Fibroblast of skin of left biceps (primary cell): ENCODE measurements around the gene ELP2.

Experiments used
- DNase-seq, 2 experiments: peaks; one replicate each; pipeline ENCODE4 v3.0.0-alpha.2; 2013; ENCODE audit warnings: low read depth in 2 of 2

The ELP2 gene

DNA sequence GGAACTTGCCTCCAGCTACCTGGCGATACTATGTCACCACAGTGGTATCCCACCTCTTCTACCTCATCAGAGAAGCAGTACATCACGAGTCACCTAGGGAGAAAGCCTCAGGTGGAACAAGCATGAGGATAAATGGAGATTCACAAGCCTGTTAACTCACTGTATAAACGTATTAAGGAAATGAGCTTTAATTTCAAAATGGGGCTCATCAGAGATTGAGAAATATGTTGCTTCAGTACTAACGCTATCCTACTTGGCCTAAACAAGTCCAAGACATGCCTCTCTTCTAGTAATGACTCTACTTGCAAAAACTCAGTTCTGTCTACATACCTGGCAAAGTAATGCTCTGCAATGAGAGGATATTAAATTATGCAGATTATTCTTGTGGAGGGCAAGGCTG is 4.9 kb upstream of the ELP2 start:
- no peak for DNase-seq

DNA sequence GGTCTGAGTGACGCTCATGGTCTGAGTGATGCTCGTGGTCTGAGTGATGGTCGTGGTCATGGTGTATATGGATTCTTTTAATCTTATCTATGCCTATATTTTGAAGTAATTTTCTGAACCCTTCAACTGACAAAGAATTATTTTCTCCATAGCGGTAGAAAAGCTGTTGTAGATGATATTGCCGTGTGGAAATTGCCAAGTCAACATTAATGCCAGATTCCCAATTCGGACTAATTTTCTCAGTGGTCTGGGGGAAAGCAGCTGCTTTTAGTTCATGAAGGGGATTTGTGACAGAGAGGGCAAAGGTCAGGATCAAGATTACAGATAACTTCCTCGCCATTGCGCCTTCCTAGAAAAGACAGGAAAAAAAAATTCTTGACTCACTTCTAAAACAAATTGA is 3.0 kb upstream of the ELP2 start:
- DNase-seq: no peak

DNA sequence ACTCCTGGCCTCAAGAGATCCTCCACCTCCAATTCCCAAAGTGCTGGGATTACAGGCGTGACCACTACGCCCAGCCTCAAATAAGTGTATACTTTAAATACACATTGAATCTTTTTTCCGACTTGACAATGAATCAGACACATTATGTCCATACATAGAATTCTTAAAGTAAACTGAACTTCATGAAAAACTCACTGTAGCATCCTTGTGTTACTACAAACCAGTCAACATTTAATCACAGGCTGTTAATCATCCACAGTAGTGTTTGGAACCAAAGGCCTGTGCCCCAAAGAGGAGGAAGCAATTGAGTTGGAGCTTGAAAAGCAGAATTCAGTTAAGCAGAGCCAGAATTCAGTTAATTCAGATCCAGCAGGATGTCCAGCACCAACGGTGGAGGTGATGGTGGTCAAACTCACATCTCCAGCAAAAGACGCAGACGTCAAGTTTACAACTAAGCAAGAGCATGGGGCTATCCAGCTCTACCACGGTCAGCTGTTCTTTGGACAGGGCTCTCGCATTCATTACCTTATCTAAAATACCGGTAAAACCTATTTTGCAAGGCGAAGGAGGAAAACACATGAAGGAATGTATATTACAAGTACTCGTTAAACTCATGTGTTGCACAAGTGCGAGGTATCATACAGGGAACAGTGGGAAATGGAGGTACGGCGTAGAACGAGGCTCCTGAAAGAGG is 1.7 kb upstream of the ELP2 start:
- no peak for DNase-seq

DNA sequence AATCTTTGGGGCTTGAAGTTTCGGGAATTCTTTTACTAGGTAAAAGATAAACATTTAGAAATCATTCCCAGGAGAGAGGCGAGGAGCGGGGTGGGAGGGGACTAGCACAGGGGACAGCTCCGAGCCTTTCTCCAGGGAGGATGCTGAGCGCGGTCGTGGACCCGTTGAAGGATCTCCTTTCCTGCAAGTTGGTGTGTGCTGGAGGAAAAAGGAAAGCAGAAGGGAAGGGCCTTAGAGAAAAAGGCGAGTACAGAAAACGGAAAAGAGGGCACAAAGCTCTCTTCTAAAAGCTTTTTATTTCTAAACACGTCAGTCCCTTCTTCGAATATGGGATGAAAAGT is 1.2 kb upstream of the ELP2 start:
- DNase-seq: no peak

GRCh38 chr18:36128907-36129299 is 796 bp upstream of the ELP2 start:
- DNase-seq: no peak

DNA sequence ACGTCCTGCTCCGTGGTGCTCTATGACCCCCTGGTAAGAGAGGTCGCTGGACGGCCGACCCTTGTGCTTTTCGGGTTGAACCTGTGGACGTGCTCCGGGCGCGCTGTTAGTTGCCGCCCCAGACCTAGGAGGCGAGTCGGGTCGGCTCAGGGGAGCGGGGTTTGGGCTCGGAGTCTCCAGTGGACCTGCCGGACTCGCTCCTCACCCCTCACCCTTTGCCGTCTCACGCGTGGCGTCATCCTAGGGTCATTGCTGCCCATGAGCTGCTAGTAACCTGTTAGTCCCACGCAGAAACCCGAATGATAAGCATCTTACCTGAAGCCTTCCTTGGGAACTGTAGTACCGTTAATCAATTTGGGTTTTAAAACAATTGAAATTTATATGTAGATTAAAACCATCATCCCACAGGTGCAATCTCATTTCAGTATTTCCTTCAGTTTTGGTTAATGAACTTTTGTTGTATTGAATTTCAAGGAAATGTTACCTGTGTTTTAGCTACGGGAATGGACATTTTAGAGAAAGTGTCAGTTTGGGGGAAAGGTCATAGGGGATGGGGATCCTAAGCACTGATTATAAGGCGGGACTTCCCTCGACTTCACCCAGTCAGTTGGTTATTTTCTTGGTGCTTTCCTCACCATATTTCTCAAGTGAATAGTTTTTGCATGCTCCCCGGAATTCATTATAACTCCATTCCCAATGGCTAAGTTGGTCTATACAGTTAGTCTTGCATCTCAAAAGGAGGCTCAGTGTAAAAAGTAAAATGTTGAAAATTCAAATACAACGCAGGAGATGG is 536 bp downstream of the ELP2 start:
- no peak for DNase-seq

DNA sequence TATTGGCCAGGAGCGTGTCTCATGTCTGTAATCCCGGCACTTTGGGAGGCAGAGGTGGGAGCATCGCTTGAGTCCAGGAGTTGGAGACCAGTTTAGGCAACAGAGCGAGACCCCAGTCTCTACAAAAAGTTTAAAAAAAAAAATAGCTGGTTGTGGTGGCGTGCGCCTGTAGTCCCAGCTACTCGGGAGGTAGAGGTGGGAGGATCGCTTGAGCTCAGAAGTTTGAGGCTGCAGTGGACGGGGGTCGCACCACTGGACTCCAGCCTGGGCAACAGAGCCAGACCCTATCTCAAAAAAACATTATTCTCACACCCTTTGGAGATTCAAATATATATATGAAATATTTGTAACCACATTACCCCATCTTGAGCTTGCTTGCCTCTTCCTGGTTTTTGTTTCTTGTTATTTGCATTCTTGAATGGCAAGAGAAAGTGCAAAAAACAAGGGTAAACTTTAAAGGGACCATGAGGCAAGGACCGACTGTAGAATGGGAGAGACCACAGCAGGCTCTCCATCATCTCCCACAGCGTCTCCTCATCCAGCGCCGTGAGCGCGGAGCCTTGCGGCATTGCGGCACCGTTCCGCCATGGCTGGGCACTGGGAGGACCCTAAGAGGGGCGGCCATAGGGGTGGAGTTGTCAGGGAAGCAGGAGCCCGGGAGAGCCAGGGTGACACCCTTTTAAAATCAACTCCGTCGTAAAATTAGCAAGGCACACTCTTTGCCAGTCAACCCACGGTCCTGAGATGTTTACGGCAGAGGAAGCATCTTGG is 1.4 kb downstream of the ELP2 start:
- no peak for DNase-seq

DNA sequence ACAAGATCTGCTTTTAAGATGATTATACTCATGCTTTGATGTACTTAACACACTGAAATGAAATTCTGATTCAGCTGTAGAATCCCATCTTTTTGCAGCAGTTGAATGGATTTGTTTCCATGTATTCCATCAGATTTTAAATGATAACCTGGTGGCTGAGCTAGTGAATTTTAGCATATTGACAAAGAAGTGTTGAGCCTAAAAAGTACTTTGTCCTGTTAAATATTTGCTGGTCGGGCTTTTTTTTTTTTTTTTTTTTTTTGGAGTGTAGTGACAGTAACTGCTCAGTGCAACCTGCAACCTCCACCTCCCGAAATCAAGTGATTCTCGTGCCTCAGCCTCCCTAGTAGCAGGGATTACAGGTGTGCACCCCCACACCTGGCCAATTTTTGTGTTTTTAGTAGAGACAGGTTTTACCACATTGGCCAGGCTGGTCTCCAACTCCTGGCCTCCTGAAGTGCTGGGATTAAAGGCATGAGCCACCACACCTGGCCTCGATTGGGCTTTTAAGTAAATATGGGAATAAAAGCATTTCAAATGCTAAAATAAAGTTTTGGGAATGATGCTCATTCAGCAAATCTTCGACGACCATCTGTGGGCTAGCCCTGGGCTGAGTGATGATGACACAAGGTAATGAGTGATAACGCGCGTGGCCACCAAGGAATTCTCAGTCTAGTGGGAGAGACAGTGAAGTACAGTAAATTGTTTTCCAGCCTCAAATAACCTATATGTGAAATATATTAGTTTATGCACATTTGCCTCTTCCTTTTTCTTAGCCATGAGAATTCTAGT is 2.2 kb downstream of the ELP2 start:
- no peak for DNase-seq

DNA sequence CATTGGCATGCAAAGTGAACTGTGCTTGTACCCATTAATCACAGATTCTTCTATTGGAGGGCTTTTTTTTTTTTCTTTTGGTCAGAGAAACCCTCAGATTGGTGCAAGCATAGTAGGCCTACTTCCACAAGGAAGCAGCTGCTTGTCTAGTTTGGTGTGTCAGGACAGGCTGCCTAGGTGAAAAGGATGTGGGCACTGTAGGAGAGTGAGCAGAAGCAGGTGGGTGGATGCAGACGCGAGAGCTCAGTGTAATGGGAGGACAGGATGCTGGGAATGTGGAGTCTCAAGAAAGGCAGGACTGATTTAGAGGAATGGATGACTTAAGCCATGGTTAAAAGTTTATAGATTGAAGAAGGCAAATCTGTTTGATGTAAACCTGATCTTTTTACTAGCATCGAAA is 3.1 kb downstream of the ELP2 start:
- no peak for DNase-seq

- DNase-seq: no peak
Measured at GRCh38 chr18:36135264-36135663, 5.6 kb downstream of the ELP2 start.

DNA sequence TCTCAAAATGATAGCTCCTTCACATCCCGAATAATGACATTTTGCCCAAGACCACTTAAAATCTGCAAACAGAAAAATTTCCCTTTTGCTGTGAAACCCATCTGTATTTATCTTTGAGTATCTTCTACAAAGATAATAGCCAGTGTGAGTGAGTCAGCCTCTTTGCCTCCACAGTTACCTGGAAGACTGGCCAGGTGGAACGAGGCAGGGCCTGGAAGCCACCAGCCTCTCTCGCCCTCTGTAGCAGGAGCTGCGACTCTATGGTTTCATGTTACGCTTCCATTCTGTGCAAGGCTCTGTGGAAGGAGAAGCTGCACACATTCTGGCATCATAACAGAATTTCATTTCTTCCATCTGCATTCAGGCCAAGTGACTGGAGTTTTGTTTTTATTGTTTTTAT is 9.5 kb downstream of the ELP2 start:
- DNase-seq: no peak

- DNase-seq: no peak
Measured at GRCh38 chr18:36141576-36141975, 11.9 kb downstream of the ELP2 start.

- DNase-seq: no peak
Measured at GRCh38 chr18:36142751-36143150, 13.1 kb downstream of the ELP2 start.

- DNase-seq: no peak
Measured at GRCh38 chr18:36143391-36143790, 13.7 kb downstream of the ELP2 start.

- DNase-seq: no peak
Measured at GRCh38 chr18:36149514-36150289, 20.0 kb downstream of the ELP2 start.

- DNase-seq: no peak
Measured at GRCh38 chr18:36152781-36153180, 23.1 kb downstream of the ELP2 start.

DNA sequence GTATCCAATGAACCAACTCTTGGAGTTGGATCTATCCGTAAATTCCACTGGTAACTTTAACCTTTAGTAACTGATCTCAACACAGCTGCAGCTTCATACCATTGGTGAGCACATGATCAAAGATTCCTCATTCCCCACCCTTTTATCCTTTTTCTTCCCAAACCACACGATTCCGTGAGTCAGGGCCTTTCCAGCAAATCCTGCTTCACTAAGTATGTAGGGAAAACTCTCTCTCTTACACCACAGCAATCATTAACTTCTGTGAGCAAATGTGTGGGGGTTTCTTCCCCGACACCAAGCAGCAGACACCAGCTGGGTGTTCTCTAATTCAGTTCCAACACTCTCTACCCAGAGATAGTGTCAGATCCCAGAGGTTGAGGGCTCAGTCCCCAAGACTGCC is 23.5 kb downstream of the ELP2 start:
- DNase-seq: peak; percentile 90 to 92

DNA sequence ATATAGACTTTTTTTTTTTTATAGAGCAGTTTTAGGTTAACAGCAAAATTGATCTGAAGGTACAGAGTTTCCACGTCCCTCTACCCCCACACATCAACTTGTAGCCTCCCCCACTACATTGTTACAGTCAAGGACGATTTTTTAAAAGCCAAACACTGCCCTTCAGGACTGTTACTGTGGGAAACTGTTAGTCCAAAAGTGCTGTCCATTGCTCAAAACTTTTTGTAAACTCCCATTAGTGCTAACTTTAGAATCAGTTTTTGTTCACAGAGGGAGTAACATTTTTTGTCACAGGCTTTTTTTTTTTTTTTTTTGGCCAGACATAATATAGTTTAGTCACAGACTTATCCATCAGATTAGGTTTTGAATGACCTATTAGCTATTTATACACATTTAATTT is 24.1 kb downstream of the ELP2 start:
- DNase-seq: no peak

- DNase-seq: no peak
Measured at GRCh38 chr18:36155851-36156757, 26.4 kb downstream of the ELP2 start.

- no peak for DNase-seq
Measured at GRCh38 chr18:36157441-36157840, 27.7 kb downstream of the ELP2 start.
